Keratinocyte (primary cell): Measurements from ENCODE around the gene VRK2. TPM values are rescaled to one million over a fixed set of nuclear protein-coding genes. Genes with fewer than 3 reads are reported as not detected.

ENCODE experiments used
- DNase-seq: peaks from one replicate; pipeline ENCODE4 v3.0.0-alpha.2; 2011; ENCODE audit warnings: low read depth, missing footprints, low spot score
- FAIRE-seq: peaks from 2 replicates; lab custom pipeline; 2011; peaks lifted over from hg19 to GRCh38; lab: Jason Lieb, UNC
- H2AFZ ChIP-seq: 2 replicates; pipeline ENCODE4 v1.6.0; 2012; ENCODE audit warnings: low read length, control low read depth, inconsistent platforms; ENCODE audit not compliant: control insufficient read depth
- H3K27ac ChIP-seq: 2 replicates; pipeline ENCODE4 v1.5.1; 2011; ENCODE audit warnings: low read length; ENCODE audit not compliant: control insufficient read depth, insufficient read depth
- H3K27me3 ChIP-seq: 3 replicates; pipeline ENCODE4 v1.6.0; 2011; ENCODE audit warnings: low read length; ENCODE audit not compliant: control insufficient read depth, insufficient read depth; ENCODE audit errors: extremely low read depth
- H3K36me3 ChIP-seq, 2 experiments: 2 replicates in 1 of 2; 3 replicates in 1 of 2; pipeline ENCODE4 v1.5.1; 2011; ENCODE audit warnings: low read length in 2 of 2, mild to moderate bottlenecking in 1 of 2; ENCODE audit not compliant: control insufficient read depth in 2 of 2, insufficient read depth in 2 of 2; ENCODE audit errors: extremely low read depth in 1 of 2
- H3K4me1 ChIP-seq: 3 replicates; pipeline ENCODE4 v1.5.1; 2011; ENCODE audit warnings: low read length; ENCODE audit not compliant: control insufficient read depth, insufficient read depth; ENCODE audit errors: extremely low read depth
- H3K4me2 ChIP-seq: 3 replicates; pipeline ENCODE4 v1.6.0; 2011; ENCODE audit warnings: low read depth, low read length; ENCODE audit not compliant: control insufficient read depth, insufficient read depth; ENCODE audit errors: extremely low read depth
- H3K4me3 ChIP-seq, 3 experiments: fragments of 200-600 bp in 1 of 3; sonication (generic) in 1 of 3; 2 replicates in 2 of 3; 3 replicates in 1 of 3; pipeline ENCODE4 v1.5.1; 2011 to 2016; ENCODE audit warnings: low read length in 3 of 3, mild to moderate bottlenecking in 3 of 3, control low read depth in 2 of 3, inconsistent platforms in 1 of 3, low read depth in 1 of 3, mixed read lengths in 1 of 3, mixed run types in 1 of 3, moderate library complexity in 1 of 3; ENCODE audit not compliant: control insufficient read depth in 2 of 3, insufficient read depth in 2 of 3; ENCODE audit errors: extremely low read depth in 1 of 3
- H3K79me2 ChIP-seq: 2 replicates; pipeline ENCODE4 v1.6.0; 2012; ENCODE audit warnings: low read length; ENCODE audit not compliant: control insufficient read depth, insufficient read depth
- H3K9ac ChIP-seq: 3 replicates; pipeline ENCODE4 v1.6.0; 2011; ENCODE audit warnings: low read length; ENCODE audit not compliant: control insufficient read depth, insufficient read depth; ENCODE audit errors: extremely low read depth
- H3K9me1 ChIP-seq: 3 replicates; pipeline ENCODE4 v1.6.0; 2011; ENCODE audit warnings: low read length; ENCODE audit not compliant: control insufficient read depth, insufficient read depth; ENCODE audit errors: extremely low read depth
- H3K9me3 ChIP-seq: 2 replicates; pipeline ENCODE4 v1.5.1; 2012; ENCODE audit warnings: low read depth, low read length; ENCODE audit not compliant: control insufficient read depth
- H4K20me1 ChIP-seq: 3 replicates; pipeline ENCODE4 v1.6.0; 2011; ENCODE audit warnings: low read length; ENCODE audit not compliant: control insufficient read depth, insufficient read depth; ENCODE audit errors: extremely low read depth
- EZH2 ChIP-seq: IDR thresholded peaks from one replicate; pipeline ENCODE4 v1.6.1; 2012; ENCODE audit warnings: inconsistent platforms, mild to moderate bottlenecking, low read length, moderate library complexity
- dilution Hi-C: fragments of 300-500 bp; cut with MboI; formaldehyde crosslinking; loops from one replicate; pipeline ENCODE4 v1.7.0; 2020; ENCODE audit warnings: low sequenced_read_pairs; ENCODE audit not compliant: extremely low pct_ligation_motif_present
- polyA plus RNA-seq, 5 experiments: library from polyadenylated mRNA; depleted of rRNA in 3 of 5; stranded (reverse) in 3 of 5; stranded (forward) in 1 of 5; unstranded in 1 of 5; fragments of >200 nt; gene quantifications; 1 replicate in 1 of 5; 2 replicates in 3 of 5; 3 replicates in 1 of 5; pipeline versions ENCODE4 v1.2.1 to v1.2.3, GENCODE V29; 2011 to 2012; ENCODE audit warnings: missing spikeins in 2 of 5, low read depth in 1 of 5, low replicate concordance in 1 of 5
- TF ChIP-seq, protein P1 (sequence below), 3 experiments: IDR thresholded peaks in 1 of 3; conservative IDR thresholded peaks in 1 of 3; optimal IDR thresholded peaks in 1 of 3; 2 replicates in 2 of 3; 3 replicates in 1 of 3; pipeline versions ENCODE3 to v1.5.1; 2011; ENCODE audit warnings: low read length in 3 of 3, mild to moderate bottlenecking in 3 of 3, moderate library complexity in 2 of 3, control low read depth in 1 of 3, inconsistent platforms in 1 of 3; ENCODE audit not compliant: insufficient read depth in 2 of 3; ENCODE audit errors: extremely low read depth in 1 of 3

The VRK2 gene
- polyA plus RNA-seq, 1 donor (not counting 4 experiments of a cell fraction or from before 2014, with no cell fraction given) = 27.6 TPM

DNA sequence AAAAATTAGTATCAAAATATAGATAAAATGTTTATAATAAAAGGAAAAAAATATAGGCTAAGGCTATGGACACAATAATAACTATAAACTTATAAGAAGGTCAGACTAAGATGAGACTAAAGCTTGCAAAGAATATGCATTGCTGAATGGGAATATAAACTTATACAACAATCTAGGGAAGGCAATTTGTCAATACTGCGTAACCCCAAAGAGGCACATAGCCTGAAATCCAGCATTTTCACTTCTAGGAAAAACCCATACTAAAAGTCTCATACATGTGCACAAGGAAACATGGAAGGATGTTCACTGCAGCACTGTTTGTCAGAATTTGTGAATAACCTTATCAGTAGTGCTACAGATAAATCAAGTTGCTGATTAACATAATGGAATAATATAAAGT is 149.1 kb downstream of the VRK2 start:
- H3K27me3 ChIP-seq = no peaks in the 10 kb centered on the region
- H3K36me3 ChIP-seq = no peaks in the 10 kb centered on the region
- no peaks in the 10 kb centered on the region for H3K4me1 ChIP-seq
- H3K9ac ChIP-seq = no peak overlapping the region
- H3K27ac ChIP-seq = no peak overlapping the region
- no peak overlapping the region for H3K4me3 ChIP-seq
- no peaks in the 10 kb centered on the region for H3K79me2 ChIP-seq
- DNase-seq (no peak), FAIRE-seq (no peak)
- H3K9me1 ChIP-seq = no peaks in the 10 kb centered on the region
- TF ChIP-seq, protein P1, sequence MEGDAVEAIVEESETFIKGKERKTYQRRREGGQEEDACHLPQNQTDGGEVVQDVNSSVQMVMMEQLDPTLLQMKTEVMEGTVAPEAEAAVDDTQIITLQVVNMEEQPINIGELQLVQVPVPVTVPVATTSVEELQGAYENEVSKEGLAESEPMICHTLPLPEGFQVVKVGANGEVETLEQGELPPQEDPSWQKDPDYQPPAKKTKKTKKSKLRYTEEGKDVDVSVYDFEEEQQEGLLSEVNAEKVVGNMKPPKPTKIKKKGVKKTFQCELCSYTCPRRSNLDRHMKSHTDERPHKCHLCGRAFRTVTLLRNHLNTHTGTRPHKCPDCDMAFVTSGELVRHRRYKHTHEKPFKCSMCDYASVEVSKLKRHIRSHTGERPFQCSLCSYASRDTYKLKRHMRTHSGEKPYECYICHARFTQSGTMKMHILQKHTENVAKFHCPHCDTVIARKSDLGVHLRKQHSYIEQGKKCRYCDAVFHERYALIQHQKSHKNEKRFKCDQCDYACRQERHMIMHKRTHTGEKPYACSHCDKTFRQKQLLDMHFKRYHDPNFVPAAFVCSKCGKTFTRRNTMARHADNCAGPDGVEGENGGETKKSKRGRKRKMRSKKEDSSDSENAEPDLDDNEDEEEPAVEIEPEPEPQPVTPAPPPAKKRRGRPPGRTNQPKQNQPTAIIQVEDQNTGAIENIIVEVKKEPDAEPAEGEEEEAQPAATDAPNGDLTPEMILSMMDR (optimal IDR thresholded peaks at IDR 0.05 in 1 of 3, IDR thresholded peaks at IDR 0.05 in 1 of 3, conservative IDR thresholded peaks at IDR 0.05 in 1 of 3; ENCODE audit: extremely low read depth in 1 of 3, insufficient read depth in 2 of 3, low read length in 3 of 3) = no peak
- no peak for TF ChIP-seq EZH2
- H3K4me2 ChIP-seq = no peak overlapping the region
- no peak overlapping the region for H2AFZ ChIP-seq
- H4K20me1 ChIP-seq = no peaks in the 10 kb centered on the region
- dilution Hi-C loops = no loop called here
- H3K9me3 ChIP-seq = no peaks in the 10 kb centered on the region

DNA sequence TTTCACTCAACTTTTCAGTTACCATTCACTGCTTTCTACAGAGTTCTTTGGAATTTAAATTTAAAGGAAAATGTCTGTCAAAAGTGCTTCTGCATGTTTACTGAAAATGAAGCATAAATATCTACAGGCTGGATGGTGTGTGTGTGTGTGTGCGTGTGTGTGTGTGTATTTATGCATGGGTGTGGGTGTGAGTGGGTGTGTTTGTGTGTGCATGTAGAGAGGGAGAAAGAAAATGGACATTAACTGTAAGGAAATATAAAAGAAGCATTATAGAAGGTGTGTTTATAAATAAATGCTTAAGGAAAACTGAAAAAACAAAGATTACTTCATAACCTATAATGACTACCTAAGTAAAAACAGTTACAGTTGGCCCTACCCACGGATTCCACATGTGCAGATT is 151.3 kb downstream of the VRK2 start:
- Histone ChIP-seq H3K4me2 (no peak overlapping the region), H3K4me1 (no peaks in the 10 kb centered on the region), H4K20me1 (no peaks in the 10 kb centered on the region), H3K9ac (no peak overlapping the region), H2AFZ (no peak overlapping the region), H3K36me3 (no peaks in the 10 kb centered on the region), H3K79me2 (no peaks in the 10 kb centered on the region), H3K27me3 (no peaks in the 10 kb centered on the region), H3K9me3 (no peaks in the 10 kb centered on the region), H3K9me1 (no peaks in the 10 kb centered on the region), H3K4me3 (no peak overlapping the region), H3K27ac (no peak overlapping the region)
- dilution Hi-C loops = no loop called here
- no peak for DNase-seq
- FAIRE-seq = no peak
- no peak for TF ChIP-seq EZH2
- TF ChIP-seq, protein P1 (optimal IDR thresholded peaks at IDR 0.05 in 1 of 3, IDR thresholded peaks at IDR 0.05 in 1 of 3, conservative IDR thresholded peaks at IDR 0.05 in 1 of 3; ENCODE audit: extremely low read depth in 1 of 3, insufficient read depth in 2 of 3, low read length in 3 of 3) = no peak
